Neural progenitor cell (in vitro differentiated cells): ENCODE data around the gene OLFML2B. TPM values are rescaled to one million over a fixed set of nuclear protein-coding genes. Genes with fewer than 3 reads are reported as not detected.

Experiments
- DNase-seq: peaks from one replicate; pipeline ENCODE4 v3.0.0-alpha.2; 2016; ENCODE audit warnings: low spot score
- H2AFZ ChIP-seq: fragments of 200-600 bp; sonication (generic); replicated peaks from 2 replicates; pipeline ENCODE4 v1.6.1; 2016; ENCODE audit warnings: antibody characterized with exemption
- H3F3A ChIP-seq: fragments of 200-600 bp; sonication (generic); 2 replicates; pipeline ENCODE4 v1.6.1; 2016; ENCODE audit warnings: antibody characterized with exemption, low read depth
- H3K27ac ChIP-seq: fragments of 200-600 bp; sonication (generic); 2 replicates; pipeline ENCODE4 v1.5.1; 2016; ENCODE audit warnings: mild to moderate bottlenecking
- H3K27me3 ChIP-seq: fragments of 200-600 bp; sonication (generic); 2 replicates; pipeline ENCODE4 v1.6.1; 2016; ENCODE audit warnings: mild to moderate bottlenecking, moderate library complexity
- H3K36me3 ChIP-seq: fragments of 200-600 bp; sonication (generic); 2 replicates; pipeline ENCODE4 v1.5.1; 2016
- H3K4me1 ChIP-seq: fragments of 200-600 bp; sonication (generic); 2 replicates; pipeline ENCODE4 v1.6.1; 2016; ENCODE audit warnings: mixed run types
- H3K4me2 ChIP-seq: fragments of 200-600 bp; sonication (generic); 2 replicates; pipeline ENCODE4 v1.6.1; 2016
- H3K4me3 ChIP-seq: fragments of 200-600 bp; sonication (generic); 2 replicates; pipeline ENCODE4 v1.5.1; 2016
- H3K79me2 ChIP-seq: fragments of 200-600 bp; sonication (generic); 2 replicates; pipeline ENCODE4 v1.6.1; 2016; ENCODE audit warnings: low read depth
- H3K9ac ChIP-seq: fragments of 200-600 bp; sonication (generic); 2 replicates; pipeline ENCODE4 v1.6.1; 2016
- H3K9me3 ChIP-seq: fragments of 200-600 bp; sonication (generic); 2 replicates; pipeline ENCODE4 v1.5.1; 2016; ENCODE audit warnings: low read depth
- H4K20me1 ChIP-seq: fragments of 200-600 bp; sonication (generic); 2 replicates; pipeline ENCODE4 v1.6.1; 2016; ENCODE audit warnings: low read depth
- H3K27ac Mint-ChIP-seq: 3 replicates; pipeline ENCODE4 v1.8.0; 2021; ENCODE audit warnings: mixed read lengths
- H3K27me3 Mint-ChIP-seq: 2 replicates; pipeline ENCODE4 v1.8.0; 2022; ENCODE audit warnings: low read depth, mild to moderate bottlenecking, inconsistent platforms, moderate library complexity, mixed read lengths; ENCODE audit not compliant: insufficient read depth
- H3K36me3 Mint-ChIP-seq: 3 replicates; pipeline ENCODE4 v1.8.0; 2021; ENCODE audit warnings: mixed read lengths
- H3K4me1 Mint-ChIP-seq: 3 replicates; pipeline ENCODE4 v1.8.0; 2021; ENCODE audit warnings: mixed read lengths
- H3K4me3 Mint-ChIP-seq: 3 replicates; pipeline ENCODE4 v1.8.0; 2021; ENCODE audit warnings: mild to moderate bottlenecking, moderate library complexity, mixed read lengths
- H3K9me3 Mint-ChIP-seq: 3 replicates; pipeline ENCODE4 v1.8.0; 2020; ENCODE audit warnings: mixed read lengths
- CTCF ChIP-seq: fragments of 200-600 bp; sonication (generic); IDR thresholded peaks from 2 replicates; pipeline ENCODE4 v1.5.1; 2017; ENCODE audit warnings: antibody characterized with exemption, mild to moderate bottlenecking
- EZH2 ChIP-seq: fragments of 200-600 bp; sonication (generic); IDR thresholded peaks from 2 replicates; pipeline ENCODE4 v1.6.1; 2017; ENCODE audit warnings: antibody characterized with exemption, mild to moderate bottlenecking, moderate library complexity
- EZH2phosphoT487 ChIP-seq: fragments of 200-600 bp; sonication (generic); IDR thresholded peaks from 2 replicates; pipeline ENCODE4 v1.6.1; 2017; ENCODE audit warnings: antibody characterized with exemption
- total RNA-seq: library from RNA; depleted of rRNA; stranded (reverse); fragments of >200 nt; gene quantifications from 2 replicates; pipeline ENCODE4 v1.2.3, GENCODE V29; 2015; ENCODE audit warnings: low replicate concordance

The OLFML2B gene
- total RNA-seq, 1 donor from 2014 or later = 1.3 TPM

GRCh38 chr1:161985301-161985822, 38.3 kb downstream of the OLFML2B start:
- Histone ChIP-seq H2AFZ (no peak overlapping the region), H3K4me2 (no peak overlapping the region), H3K36me3 (no peaks in the 10 kb centered on the region), H4K20me1 (no peaks in the 10 kb centered on the region), H3K27ac (no peak overlapping the region), H3K79me2 (no peaks in the 10 kb centered on the region), H3K4me3 (no peak overlapping the region), H3K9ac (no peak overlapping the region), H3F3A (no peaks in the 10 kb centered on the region), H3K27me3 (no peaks in the 10 kb centered on the region), H3K4me1 (no peaks in the 10 kb centered on the region), H3K9me3 (no peaks in the 10 kb centered on the region)
- H3K27me3 Mint-ChIP-seq = peaks cover 2% of the 10 kb centered on the region
- H3K36me3 Mint-ChIP-seq = peaks cover 20% of the 10 kb centered on the region
- peaks cover 12% of the 10 kb centered on the region for H3K9me3 Mint-ChIP-seq
- no peak for TF ChIP-seq EZH2
- TF ChIP-seq EZH2phosphoT487 = no peak
- TF ChIP-seq CTCF = no peak
- no peak for DNase-seq
- no peaks in the 10 kb centered on the region for H3K4me1 Mint-ChIP-seq
- H3K4me3 Mint-ChIP-seq = no peak overlapping the region
- H3K27ac Mint-ChIP-seq = no peak overlapping the region

DNA sequence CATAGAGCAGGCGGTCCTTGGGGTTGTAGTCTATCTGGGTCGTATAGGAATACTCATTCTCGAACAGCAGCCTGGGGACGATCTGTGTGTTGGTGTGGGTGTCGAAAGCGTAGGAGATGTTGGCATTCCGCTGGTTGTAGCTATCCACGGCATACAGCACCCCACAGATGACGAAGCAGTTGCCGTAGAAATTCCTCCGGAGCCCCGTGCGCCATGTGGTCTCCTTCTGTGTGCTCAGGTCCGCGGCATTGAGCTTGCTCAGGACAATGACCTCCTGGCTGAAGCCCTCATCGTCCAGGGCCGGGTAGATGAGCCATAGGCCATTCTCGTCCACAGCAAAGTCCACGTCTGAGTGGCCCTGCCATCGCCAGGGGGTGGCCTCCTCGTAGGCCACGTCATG, 39.9 kb downstream of the OLFML2B start:
- Histone ChIP-seq H3K36me3 (no peaks in the 10 kb centered on the region), H3K79me2 (no peaks in the 10 kb centered on the region), H3K4me2 (no peak overlapping the region), H3K4me1 (no peaks in the 10 kb centered on the region), H2AFZ (no peak overlapping the region), H3K9me3 (no peaks in the 10 kb centered on the region), H3K27ac (no peak overlapping the region), H3K27me3 (no peaks in the 10 kb centered on the region), H4K20me1 (no peaks in the 10 kb centered on the region), H3F3A (no peaks in the 10 kb centered on the region), H3K4me3 (no peak overlapping the region), H3K9ac (no peak overlapping the region)
- Mint-ChIP-seq H3K9me3 (peaks cover 8% of the 10 kb centered on the region), H3K4me3 (no peak overlapping the region), H3K27ac (no peak overlapping the region), H3K27me3 (peaks cover 2% of the 10 kb centered on the region), H3K36me3 (peaks cover 18% of the 10 kb centered on the region), H3K4me1 (no peaks in the 10 kb centered on the region)
- no peak for TF ChIP-seq EZH2phosphoT487
- no peak for TF ChIP-seq EZH2
- TF ChIP-seq CTCF = no peak
- no peak for DNase-seq

DNA sequence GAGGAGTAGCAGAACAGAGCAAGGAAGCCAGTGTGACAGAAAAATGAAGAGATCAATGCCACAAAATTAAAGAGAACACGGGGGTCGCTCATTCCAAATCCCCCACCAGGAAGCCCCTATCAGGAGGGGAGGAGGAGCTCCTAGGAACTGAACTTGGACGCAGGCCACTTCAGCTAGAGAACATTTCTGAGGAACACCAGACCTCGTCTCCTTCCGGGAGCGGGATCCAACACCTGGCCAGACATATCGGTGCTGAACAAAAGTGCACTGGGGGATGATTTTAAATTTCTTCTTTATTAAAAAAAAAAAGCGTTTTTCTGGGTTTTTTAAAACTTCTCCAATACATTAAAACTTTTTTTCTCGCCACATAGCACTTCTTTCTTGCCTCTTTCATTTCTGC, 40.8 kb downstream of the OLFML2B start:
- H3F3A ChIP-seq = no peaks in the 10 kb centered on the region
- no peak overlapping the region for H3K27ac ChIP-seq
- H3K27me3 ChIP-seq = no peaks in the 10 kb centered on the region
- H2AFZ ChIP-seq = no peak overlapping the region
- H3K4me3 ChIP-seq = no peak overlapping the region
- Mint-ChIP-seq H3K4me1 (no peaks in the 10 kb centered on the region), H3K4me3 (no peak overlapping the region), H3K36me3 (peaks cover 18% of the 10 kb centered on the region), H3K9me3 (peaks cover 6% of the 10 kb centered on the region), H3K27ac (no peak overlapping the region), H3K27me3 (peaks cover 2% of the 10 kb centered on the region)
- H3K4me1 ChIP-seq = no peaks in the 10 kb centered on the region
- H3K9me3 ChIP-seq = no peaks in the 10 kb centered on the region
- H3K9ac ChIP-seq = no peak overlapping the region
- no peaks in the 10 kb centered on the region for H3K79me2 ChIP-seq
- H3K36me3 ChIP-seq = no peaks in the 10 kb centered on the region
- H4K20me1 ChIP-seq = no peaks in the 10 kb centered on the region
- no peak for TF ChIP-seq EZH2phosphoT487
- no peak for TF ChIP-seq CTCF
- no peak for TF ChIP-seq EZH2
- no peak overlapping the region for H3K4me2 ChIP-seq
- no peak for DNase-seq
